ENCODE measurements around the gene IL13RA2.

The IL13RA2 gene

GRCh38 chrX:114985967-114986592 lies 31.3 kb downstream of the IL13RA2 start:
- DNase-seq: no peak

DNA sequence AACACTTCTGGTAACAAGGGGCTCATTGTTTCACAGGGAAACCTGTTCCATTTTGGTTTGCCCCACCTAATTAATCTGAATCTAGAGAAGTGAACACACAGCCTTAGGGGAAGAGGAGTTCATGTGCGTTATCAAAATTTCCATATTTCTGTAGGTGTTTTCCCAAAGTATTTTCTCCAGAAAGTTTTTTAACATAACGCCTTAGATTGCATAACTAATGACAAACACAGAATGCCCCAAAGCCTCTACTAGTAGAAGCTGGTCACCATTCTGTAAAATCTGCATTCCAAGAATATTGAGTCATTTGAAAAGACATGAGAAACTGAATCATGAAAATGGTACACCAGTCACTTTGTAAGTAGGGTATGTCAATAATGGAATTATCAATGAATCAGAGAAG lies 41.1 kb downstream of the IL13RA2 start:
- no peak for DNase-seq

- no peak for DNase-seq
These were observed 44.4 kb downstream of the IL13RA2 start for GRCh38 chrX:114973013-114973412.

- no peak for DNase-seq
These were observed 46.6 kb downstream of the IL13RA2 start for GRCh38 chrX:114970806-114971205.

DNA sequence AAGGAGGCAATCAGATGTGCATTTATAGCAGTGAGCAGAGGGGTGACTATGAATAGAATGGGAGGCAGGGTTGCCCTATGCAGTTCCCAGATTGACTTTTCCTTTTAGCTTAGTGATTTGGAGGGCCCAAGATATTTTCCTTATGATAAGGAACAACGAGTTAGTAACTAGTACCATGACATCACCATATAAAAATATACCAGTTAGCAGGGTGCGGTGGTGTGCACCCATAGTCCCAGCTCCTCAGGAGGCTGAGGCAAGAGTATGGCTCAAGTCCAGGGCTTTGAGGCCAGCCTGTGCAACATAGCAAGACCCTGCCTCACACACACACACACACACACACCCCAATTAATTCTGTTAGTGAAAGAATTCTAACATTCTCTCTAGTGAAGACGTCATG lies 53.0 kb downstream of the IL13RA2 start:
- no peak for DNase-seq

DNA sequence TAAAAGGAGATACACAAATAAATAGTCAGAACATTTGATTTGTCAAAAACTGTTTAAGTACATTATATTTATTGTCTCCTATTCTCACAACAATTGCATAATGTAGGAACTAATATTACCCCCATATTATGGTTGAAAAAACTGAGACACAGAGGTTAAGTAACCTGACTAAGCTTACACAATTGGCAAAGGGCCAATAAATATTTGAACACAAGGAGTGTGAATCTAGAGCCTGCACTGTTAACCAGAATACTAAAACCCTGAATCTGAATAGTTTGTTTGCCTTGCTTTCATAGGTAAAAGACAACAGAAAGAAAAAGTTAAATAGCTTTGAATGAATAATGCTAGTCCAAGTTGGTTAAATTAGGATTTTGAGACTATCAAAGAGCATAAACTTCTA lies 55.2 kb downstream of the IL13RA2 start:
- no peak for DNase-seq

DNA sequence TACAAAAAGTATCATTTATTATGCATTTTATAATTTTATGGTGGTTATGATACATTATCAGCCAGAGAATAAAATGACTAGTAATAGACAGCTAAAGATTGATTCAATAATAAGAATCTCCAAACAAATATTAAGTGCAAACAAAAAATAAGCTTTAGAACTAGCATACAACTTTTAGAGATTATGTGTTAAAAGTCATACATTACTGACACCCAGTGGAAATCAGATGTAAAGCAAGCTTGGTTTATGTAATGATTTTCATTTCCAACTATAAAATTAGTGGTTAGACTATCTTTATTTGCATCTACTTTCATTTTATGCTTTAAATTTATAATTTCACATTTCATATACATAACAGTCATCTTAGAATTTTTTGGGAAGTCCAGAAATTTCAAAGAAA lies 57.7 kb downstream of the IL13RA2 start:
- no peak for DNase-seq

All from stimulated activated CD4-positive, alpha-beta T cell treated with anti-CD3 and anti-CD28 coated beads, Interleukin-2, amount 100 ng/mL, for 24 hours (primary cell).